Fibroblast of skin of left biceps (primary cell): ENCODE results near the gene ACOXL.

Experiments
- DNase-seq, 2 experiments: peaks; one replicate each; pipeline ENCODE4 v3.0.0-alpha.2; 2013; ENCODE audit warnings: low read depth in 2 of 2

The ACOXL gene

GRCh38 chr2:111162718-111163331, 430.5 kb downstream of the ACOXL start:
- DNase-seq = no peak

- no peak for DNase-seq
Measured at GRCh38 chr2:111164078-111164477, 431.7 kb downstream of the ACOXL start.

GRCh38 chr2:111165084-111165483, 432.7 kb downstream of the ACOXL start:
- no peak for DNase-seq

GRCh38 chr2:111166115-111166514, 433.7 kb downstream of the ACOXL start:
- DNase-seq = no peak

- no peak for DNase-seq
Measured at GRCh38 chr2:111167076-111167862, 434.9 kb downstream of the ACOXL start.

GRCh38 chr2:111167863-111168162, 435.4 kb downstream of the ACOXL start:
- DNase-seq = no peak
